ENCODE data around the gene ALB. TPM values are rescaled to one million over a fixed set of nuclear protein-coding genes. Genes with fewer than 3 reads are reported as not detected.
"Not testable (repeated sequence)": the region's sequence is repeated elsewhere in the genome, so short reads cannot be mapped to it uniquely, and the experiment has no call there.

ALB gene
- total RNA-seq (ENCODE audit: insufficient read depth, low replicate concordance) = 7.0 TPM

- DNase-seq (ENCODE audit: low spot score) = no peak
Measured at GRCh38 chr4:73404042-73404441, at the start of gene ALB. TSS of gene ALB (plus strand) at chr4:73404287. CDS start at chr4:73404328, 41 bp downstream.

GRCh38 chr4:73357174-73357573 lies 46.9 kb upstream of the ALB start:
- not testable (repeated sequence) for DNase-seq (ENCODE audit: low spot score)

GRCh38 chr4:73369506-73370199 lies 34.4 kb upstream of the ALB start:
- DNase-seq (ENCODE audit: low spot score) = not testable (repeated sequence)

- DNase-seq (ENCODE audit: low spot score) = no peak
Measured at GRCh38 chr4:73375328-73375741, 28.8 kb upstream of the ALB start.

- DNase-seq (ENCODE audit: low spot score) = no peak
Measured at GRCh38 chr4:73376251-73376650, 27.8 kb upstream of the ALB start.

GRCh38 chr4:73376976-73377375 lies 27.1 kb upstream of the ALB start:
- DNase-seq (ENCODE audit: low spot score) = no peak

GRCh38 chr4:73378887-73379286 lies 25.2 kb upstream of the ALB start:
- DNase-seq (ENCODE audit: low spot score) = no peak

- DNase-seq (ENCODE audit: low spot score) = no peak
Measured at GRCh38 chr4:73379946-73380345, 24.1 kb upstream of the ALB start.

- DNase-seq (ENCODE audit: low spot score) = no peak
Measured at GRCh38 chr4:73381214-73381613, 22.9 kb upstream of the ALB start.

GRCh38 chr4:73383452-73383851 lies 20.6 kb upstream of the ALB start:
- DNase-seq (ENCODE audit: low spot score) = no peak

- DNase-seq (ENCODE audit: low spot score) = no peak
Measured at GRCh38 chr4:73387552-73387951, 16.5 kb upstream of the ALB start.

GRCh38 chr4:73388887-73389286 lies 15.2 kb upstream of the ALB start:
- DNase-seq (ENCODE audit: low spot score) = no peak

GRCh38 chr4:73389663-73390062 lies 14.4 kb upstream of the ALB start:
- DNase-seq (ENCODE audit: low spot score) = not testable (repeated sequence)

- DNase-seq (ENCODE audit: low spot score) = no peak
Measured at GRCh38 chr4:73391774-73392173, 12.3 kb upstream of the ALB start.

- DNase-seq (ENCODE audit: low spot score) = peak; percentile 45
Measured at GRCh38 chr4:73392936-73393335, 11.2 kb upstream of the ALB start.

GRCh38 chr4:73396304-73396703 lies 7.8 kb upstream of the ALB start:
- no peak for DNase-seq (ENCODE audit: low spot score)

- no peak for DNase-seq (ENCODE audit: low spot score)
Measured at GRCh38 chr4:73396993-73397972, 6.8 kb upstream of the ALB start.

- DNase-seq (ENCODE audit: low spot score) = no peak
Measured at GRCh38 chr4:73401412-73401811, 2.7 kb upstream of the ALB start.

GRCh38 chr4:73404457-73404856 lies 370 bp downstream of the ALB start:
- no peak for DNase-seq (ENCODE audit: low spot score)

- no peak for DNase-seq (ENCODE audit: low spot score)
Measured at GRCh38 chr4:73405138-73405537, 1.1 kb downstream of the ALB start.

GRCh38 chr4:73406548-73406875 lies 2.4 kb downstream of the ALB start:
- no peak for DNase-seq (ENCODE audit: low spot score)

GRCh38 chr4:73407227-73407673 lies 3.2 kb downstream of the ALB start:
- DNase-seq (ENCODE audit: low spot score) = no peak

Data from umbilical cord (tissue), 2 donors.